K562 treated with DMSO at 1 percent for 24 hours (cell line): Measurements from ENCODE around the gene TGM4. TPM values are rescaled to one million over a fixed set of nuclear protein-coding genes. Genes with fewer than 3 reads are reported as not detected.

Experiments used
- total RNA-seq: library from RNA; unstranded; fragments of 300-600 nt; gene quantifications from 2 replicates; pipeline ENCODE4 v1.2.3, GENCODE V29; 2022; ENCODE audit warnings: low read depth; ENCODE audit not compliant: insufficient read depth

TGM4 gene
- not detected in 2 replicates for total RNA-seq

GRCh38 chr3:44874308-44874707 is at the start of gene TGM4:
TSS of gene TGM4 (plus strand) at chr3:44874608. CDS start at chr3:44874679, 71 bp downstream.

DNA sequence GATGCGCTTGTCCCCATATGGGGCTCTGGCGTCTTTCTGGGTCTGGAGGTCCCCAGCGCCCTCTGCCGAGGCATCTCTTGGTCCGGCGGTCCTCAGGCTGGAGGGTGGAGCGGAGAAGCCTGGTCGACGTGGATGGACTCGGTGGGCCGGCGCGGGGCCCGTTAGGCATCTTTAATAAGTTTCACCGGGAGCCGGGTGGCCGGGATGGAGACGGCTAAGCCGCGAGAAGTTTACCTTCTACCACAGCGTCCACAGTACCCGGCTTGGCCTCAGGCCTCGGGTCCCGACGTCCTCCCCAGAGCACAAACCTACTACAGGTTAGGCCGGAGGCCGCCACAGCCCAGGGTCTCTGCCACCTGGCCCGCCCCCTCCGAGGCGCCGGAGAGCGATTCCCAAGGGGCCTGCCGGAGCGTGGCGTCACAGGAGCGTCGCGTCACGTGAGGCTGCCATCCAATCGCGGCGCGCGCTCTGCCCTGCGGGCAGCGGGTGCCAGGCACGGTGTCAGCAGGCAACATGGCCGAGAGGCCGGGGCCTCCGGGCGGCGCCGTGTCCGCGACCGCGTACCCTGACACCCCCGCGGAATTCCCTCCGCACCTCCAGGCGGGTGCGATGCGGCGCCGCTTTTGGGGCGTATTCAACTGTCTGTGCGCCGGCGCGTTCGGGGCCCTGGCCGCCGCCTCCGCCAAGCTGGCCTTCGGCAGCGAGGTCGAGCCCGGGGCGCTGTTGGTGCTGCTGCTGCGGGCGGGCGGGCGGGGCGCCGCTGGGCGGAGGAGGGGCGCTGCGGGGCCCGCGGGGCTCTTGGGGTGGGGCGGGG is 12.8 kb upstream of the TGM4 start, which contains the start of gene TMEM42:
TSS of gene TMEM42 (plus strand) at position 501 of the 814 bp plus-strand sequence. CDS start at position 514, 13 bp downstream.

Other genes with a start within 250 kb of the TGM4 start
- gene ZNF197, start 249.6 kb upstream of the TGM4 start, total RNA-seq, result 10.6 and 10.7 TPM in 2 replicates
- 4.2 and 4.6 TPM in 2 replicates for gene ZNF35, start 225.9 kb upstream of the TGM4 start, total RNA-seq
- gene ZNF502, start 161.9 kb upstream of the TGM4 start, total RNA-seq, result 0.31 and 0.56 TPM in 2 replicates
- gene ZNF501, start 145.0 kb upstream of the TGM4 start, total RNA-seq, result 1.3 and 2.5 TPM in 2 replicates
- 11.1 and 11.6 TPM in 2 replicates for gene KIAA1143, start 113.0 kb upstream of the TGM4 start, total RNA-seq
- gene KIF15, start 112.8 kb upstream of the TGM4 start, total RNA-seq, result 12.9 and 14.3 TPM in 2 replicates
- 1.3 TPM in 2 replicates for gene TMEM42, start 12.7 kb upstream of the TGM4 start, total RNA-seq
- gene ZDHHC3, start 101.6 kb downstream of the TGM4 start, total RNA-seq, result 57.6 and 58.1 TPM in 2 replicates
- 50.6 and 52.9 TPM in 2 replicates for gene EXOSC7, start 101.6 kb downstream of the TGM4 start, total RNA-seq
- 0.37 TPM in 1 of 2 replicates, not detected in the other for gene CLEC3B, start 151.7 kb downstream of the TGM4 start, total RNA-seq